Activated naive CD8-positive, alpha-beta T cell treated with anti-CD3 and anti-CD28 coated beads, Interleukin-2, amount 50 U/mL, for 24 hours (primary cell): ENCODE results near the gene MRPL47.
"Not testable (repeated sequence)": the region's sequence is repeated elsewhere in the genome, so short reads cannot be mapped to it uniquely, and the experiment has no call there.

ENCODE experiments used
- ATAC-seq: fragments of 150-1000 bp; cut with Tn5 transposase; one replicate; pipeline ENCODE4 v1.10.0; 2021
- DNase-seq: peaks from one replicate; pipeline ENCODE4 v3.0.0; 2021
- H3K27ac Mint-ChIP-seq: one replicate; pipeline ENCODE4 v1.8.0; 2021; ENCODE audit warnings: mild to moderate bottlenecking, mixed read lengths
- H3K27me3 Mint-ChIP-seq: one replicate; pipeline ENCODE4 v1.8.0; 2021; ENCODE audit warnings: mixed read lengths
- H3K36me3 Mint-ChIP-seq: one replicate; pipeline ENCODE4 v1.8.0; 2021; ENCODE audit warnings: low read depth, mixed read lengths
- H3K4me1 Mint-ChIP-seq: one replicate; pipeline ENCODE4 v1.8.0; 2021; ENCODE audit warnings: mixed read lengths
- H3K4me3 Mint-ChIP-seq: one replicate; pipeline ENCODE4 v1.8.0; 2021; ENCODE audit warnings: mild to moderate bottlenecking, moderate library complexity, mixed read lengths
- H3K9me3 Mint-ChIP-seq: one replicate; pipeline ENCODE4 v1.8.0; 2021; ENCODE audit warnings: mixed read lengths

MRPL47 gene

GRCh38 chr3:179604321-179605078, at the start of gene MRPL47, which contains the start of gene NDUFB5:
Gene MRPL47 (minus strand): TSS chr3:179604638. CDS start chr3:179604624, 14 bp downstream.
Gene NDUFB5 (plus strand): TSS chr3:179604794. CDS start chr3:179604816, 22 bp downstream.
- DNase-seq (peak; percentile 91), ATAC-seq (peak; percentile 95)
- H3K4me3 Mint-ChIP-seq: peak within 1 kb of the TSS; percentile 97
- H3K36me3 Mint-ChIP-seq: peaks cover 26% of the 10 kb centered on the region
- peak within 1 kb of the TSS; percentile 99 for H3K27ac Mint-ChIP-seq
- H3K27me3 Mint-ChIP-seq: no peaks in the 10 kb centered on the region
- H3K9me3 Mint-ChIP-seq: no peaks in the 10 kb centered on the region
- peaks cover 54% of the 10 kb centered on the region for H3K4me1 Mint-ChIP-seq

GRCh38 chr3:179653096-179653797, 48.8 kb upstream of the MRPL47 start:
- ATAC-seq: peak; percentile 75
- no peaks in the 10 kb centered on the region for H3K9me3 Mint-ChIP-seq
- H3K4me3 Mint-ChIP-seq: peak overlapping the region; percentile 91
- peaks cover 8% of the 10 kb centered on the region for H3K27me3 Mint-ChIP-seq
- H3K27ac Mint-ChIP-seq: peak overlapping the region; percentile 85
- DNase-seq: peak; percentile 64
- H3K4me1 Mint-ChIP-seq: peaks cover 41% of the 10 kb centered on the region
- H3K36me3 Mint-ChIP-seq: peaks cover 14% of the 10 kb centered on the region

- peaks cover 38% of the 10 kb centered on the region for H3K4me1 Mint-ChIP-seq
- H3K4me3 Mint-ChIP-seq: peak within 1 kb of the TSS; percentile 91
- peaks cover 8% of the 10 kb centered on the region for H3K27me3 Mint-ChIP-seq
- peak; percentile 54 for DNase-seq
- ATAC-seq: peak; percentile 62
- peak within 1 kb of the TSS; percentile 85 for H3K27ac Mint-ChIP-seq
- peaks cover 13% of the 10 kb centered on the region for H3K36me3 Mint-ChIP-seq
- no peaks in the 10 kb centered on the region for H3K9me3 Mint-ChIP-seq
Measured at GRCh38 chr3:179652447-179653095, 48.1 kb upstream of the MRPL47 start, which contains the start of gene USP13. Gene USP13 (plus strand): TSS chr3:179653040. CDS start chr3:179653226, 186 bp downstream.

- peaks cover 8% of the 10 kb centered on the region for H3K27me3 Mint-ChIP-seq
- ATAC-seq (no peak), DNase-seq (no peak)
- H3K4me1 Mint-ChIP-seq: peaks cover 38% of the 10 kb centered on the region
- H3K9me3 Mint-ChIP-seq: no peaks in the 10 kb centered on the region
- peaks cover 13% of the 10 kb centered on the region for H3K36me3 Mint-ChIP-seq
- H3K4me3 Mint-ChIP-seq: peak overlapping the region; percentile 91
- peak overlapping the region; percentile 67 for H3K27ac Mint-ChIP-seq
Measured at GRCh38 chr3:179651687-179652446, 47.4 kb upstream of the MRPL47 start.

- H3K9me3 Mint-ChIP-seq: no peaks in the 10 kb centered on the region
- H3K4me1 Mint-ChIP-seq: peaks cover 8% of the 10 kb centered on the region
- ATAC-seq (no peak), DNase-seq (no peak)
- H3K27ac Mint-ChIP-seq: no peak overlapping the region
- H3K36me3 Mint-ChIP-seq: no peaks in the 10 kb centered on the region
- no peak overlapping the region for H3K4me3 Mint-ChIP-seq
- peaks cover 4% of the 10 kb centered on the region for H3K27me3 Mint-ChIP-seq
Measured at GRCh38 chr3:179646177-179646576, 41.7 kb upstream of the MRPL47 start.

GRCh38 chr3:179643837-179644236, 39.4 kb upstream of the MRPL47 start:
- not testable (repeated sequence) for H3K36me3 Mint-ChIP-seq, H3K4me3 Mint-ChIP-seq, H3K4me1 Mint-ChIP-seq, DNase-seq, H3K9me3 Mint-ChIP-seq, H3K27ac Mint-ChIP-seq, H3K27me3 Mint-ChIP-seq, ATAC-seq

- H3K9me3 Mint-ChIP-seq: no peaks in the 10 kb centered on the region
- ATAC-seq: no peak
- peaks cover 3% of the 10 kb centered on the region for H3K36me3 Mint-ChIP-seq
- H3K4me1 Mint-ChIP-seq: peaks cover 6% of the 10 kb centered on the region
- no peak overlapping the region for H3K27ac Mint-ChIP-seq
- no peak for DNase-seq
- no peaks in the 10 kb centered on the region for H3K27me3 Mint-ChIP-seq
- H3K4me3 Mint-ChIP-seq: no peak overlapping the region
Measured at GRCh38 chr3:179642871-179643270, 38.4 kb upstream of the MRPL47 start.

- no peak for DNase-seq
- Mint-ChIP-seq H3K4me1 (peaks cover 6% of the 10 kb centered on the region), H3K36me3 (peaks cover 3% of the 10 kb centered on the region), H3K27ac (no peak overlapping the region), H3K27me3 (no peaks in the 10 kb centered on the region), H3K9me3 (no peaks in the 10 kb centered on the region), H3K4me3 (no peak overlapping the region)
- ATAC-seq: no peak
Measured at GRCh38 chr3:179640469-179640868, 36.0 kb upstream of the MRPL47 start.

GRCh38 chr3:179630753-179631451, 26.5 kb upstream of the MRPL47 start:
- H3K36me3 Mint-ChIP-seq: peaks cover 3% of the 10 kb centered on the region
- DNase-seq (no peak), ATAC-seq (no peak)
- no peaks in the 10 kb centered on the region for H3K27me3 Mint-ChIP-seq
- no peak overlapping the region for H3K27ac Mint-ChIP-seq
- no peak overlapping the region for H3K4me3 Mint-ChIP-seq
- H3K9me3 Mint-ChIP-seq: no peaks in the 10 kb centered on the region
- no peaks in the 10 kb centered on the region for H3K4me1 Mint-ChIP-seq

GRCh38 chr3:179624451-179624850, 20.0 kb upstream of the MRPL47 start:
- Mint-ChIP-seq H3K36me3 (peaks cover 39% of the 10 kb centered on the region), H3K9me3 (no peaks in the 10 kb centered on the region), H3K4me1 (no peaks in the 10 kb centered on the region), H3K27ac (no peak overlapping the region), H3K4me3 (no peak overlapping the region), H3K27me3 (no peaks in the 10 kb centered on the region)
- ATAC-seq: no peak
- DNase-seq: no peak

GRCh38 chr3:179622023-179622422, 17.6 kb upstream of the MRPL47 start:
- ATAC-seq: no peak
- no peak overlapping the region for H3K27ac Mint-ChIP-seq
- peaks cover 53% of the 10 kb centered on the region for H3K36me3 Mint-ChIP-seq

GRCh38 chr3:179615458-179616173, 11.2 kb upstream of the MRPL47 start:
- Mint-ChIP-seq H3K9me3 (no peaks in the 10 kb centered on the region), H3K4me3 (no peak overlapping the region), H3K27me3 (no peaks in the 10 kb centered on the region), H3K4me1 (peaks cover 2% of the 10 kb centered on the region), H3K36me3 (peaks cover 33% of the 10 kb centered on the region), H3K27ac (no peak overlapping the region)
- ATAC-seq (no peak), DNase-seq (no peak)

More at GRCh38 chr3:179622023-179622422, 17.6 kb upstream of the MRPL47 start:
- no peak for DNase-seq
- Mint-ChIP-seq H3K9me3 (no peaks in the 10 kb centered on the region), H3K4me1 (no peaks in the 10 kb centered on the region), H3K4me3 (no peak overlapping the region), H3K27me3 (no peaks in the 10 kb centered on the region)

GRCh38 chr3:179613807-179614206, 9.4 kb upstream of the MRPL47 start:
- Mint-ChIP-seq H3K36me3 (peaks cover 21% of the 10 kb centered on the region), H3K27me3 (no peaks in the 10 kb centered on the region), H3K4me3 (no peak overlapping the region), H3K4me1 (peaks cover 16% of the 10 kb centered on the region), H3K27ac (no peak overlapping the region), H3K9me3 (no peaks in the 10 kb centered on the region)
- ATAC-seq (no peak), DNase-seq (no peak)
